PC-9 (cell line): ENCODE results near the gene OR10J1. TPM values are rescaled to one million over a fixed set of nuclear protein-coding genes. Genes with fewer than 3 reads are reported as not detected.
A peak's percentile ranks its signal among the peaks of the same experiment; 100 is the strongest.

Experiments
- BruUV-seq: library from RNA; stranded (reverse); fragments of 400-500 nt; replicated peaks from 2 replicates; lab custom pipeline; 2021; lab: Mats Ljungman, UMichigan
- CTCF ChIA-PET: fragments of 300-600 bp; sonication (Branson Sonifier 250); formaldehyde crosslinking; loops from one replicate; lab custom pipeline; 2022; ENCODE audit warnings: antibody characterized with exemption; lab: Charles Lee
- POLR2A ChIA-PET: fragments of 300-600 bp; sonication (Branson Sonifier 250); formaldehyde crosslinking; loops from one replicate; lab custom pipeline; 2022; ENCODE audit warnings: antibody characterized with exemption; ENCODE audit not compliant: unreplicated experiment; lab: Charles Lee
- DNase-seq, 2 experiments: peaks; one replicate each; pipeline versions ENCODE4 v3.0.0 to v3.0.0-alpha.2; 2015 to 2022; ENCODE audit warnings: mixed read lengths in 1 of 2
- H2AFZ ChIP-seq: fragments of 200-600 bp; sonication (generic); 2 replicates; pipeline ENCODE4 v1.8.1; 2017; ENCODE audit warnings: antibody characterized with exemption
- H3F3A ChIP-seq: fragments of 200-600 bp; sonication (generic); 2 replicates; pipeline ENCODE4 v1.8.1; 2017; ENCODE audit warnings: antibody characterized with exemption, mild to moderate bottlenecking, low read depth; ENCODE audit not compliant: insufficient read depth
- H3K27ac ChIP-seq: fragments of 200-600 bp; sonication (generic); 2 replicates; pipeline ENCODE4 v1.6.1; 2016; ENCODE audit warnings: mixed run types
- H3K27me3 ChIP-seq: fragments of 200-600 bp; sonication (generic); 2 replicates; pipeline ENCODE4 v1.6.1; 2016; ENCODE audit warnings: low read depth, mixed run types; ENCODE audit not compliant: insufficient read depth
- H3K36me3 ChIP-seq: fragments of 200-600 bp; sonication (generic); 2 replicates; pipeline ENCODE4 v1.6.1; 2016; ENCODE audit warnings: low read depth, mixed run types
- H3K4me1 ChIP-seq: fragments of 200-600 bp; sonication (generic); replicated peaks from 2 replicates; pipeline ENCODE4 v1.6.1; 2016; ENCODE audit warnings: mixed run types; ENCODE audit not compliant: insufficient read depth
- H3K4me2 ChIP-seq: fragments of 200-600 bp; sonication (generic); 2 replicates; pipeline ENCODE4 v1.6.1; 2017; ENCODE audit warnings: mixed run types
- H3K4me3 ChIP-seq: fragments of 200-600 bp; sonication (generic); 2 replicates; pipeline ENCODE4 v1.6.1; 2016; ENCODE audit warnings: mixed run types
- H3K79me2 ChIP-seq: fragments of 200-600 bp; sonication (generic); 2 replicates; pipeline ENCODE4 v1.6.1; 2017; ENCODE audit warnings: low read depth, mixed run types
- H3K9me2 ChIP-seq: fragments of 200-600 bp; sonication (generic); 2 replicates; pipeline ENCODE4 v1.8.1; 2017; ENCODE audit warnings: mild to moderate bottlenecking; ENCODE audit not compliant: insufficient read depth
- H3K9me3 ChIP-seq: fragments of 200-600 bp; sonication (generic); 2 replicates; pipeline ENCODE4 v1.8.1; 2016; ENCODE audit warnings: low read depth; ENCODE audit not compliant: insufficient read depth
- H4K20me1 ChIP-seq: fragments of 200-600 bp; sonication (generic); 2 replicates; pipeline ENCODE4 v1.8.1; 2017; ENCODE audit not compliant: insufficient read depth
- EZH2 ChIP-seq: fragments of 200-600 bp; sonication (generic); IDR thresholded peaks from 2 replicates; pipeline ENCODE4 v1.8.0; 2017; ENCODE audit warnings: antibody characterized with exemption, low read depth
- intact Hi-C: fragments of 100-400 bp; cut with micrococcal nuclease; formaldehyde crosslinking; loops from one replicate; pipeline ENCODE4 v1.10.0; 2022; ENCODE audit not compliant: unreplicated experiment
- total RNA-seq: library from RNA; stranded (reverse); gene quantifications from 2 replicates; pipeline ENCODE4 v1.2.3, GENCODE V29; 2021
- TF ChIP-seq, protein P1 (sequence below): fragments of 200-600 bp; sonication (generic); conservative IDR thresholded peaks from 2 replicates; pipeline ENCODE4 v1.6.1; 2017; ENCODE audit warnings: mixed run types, antibody characterized with exemption, mild to moderate bottlenecking, moderate library complexity

Gene OR10J1
- total RNA-seq, 1 experiment from 2014 or later: not detected

DNA sequence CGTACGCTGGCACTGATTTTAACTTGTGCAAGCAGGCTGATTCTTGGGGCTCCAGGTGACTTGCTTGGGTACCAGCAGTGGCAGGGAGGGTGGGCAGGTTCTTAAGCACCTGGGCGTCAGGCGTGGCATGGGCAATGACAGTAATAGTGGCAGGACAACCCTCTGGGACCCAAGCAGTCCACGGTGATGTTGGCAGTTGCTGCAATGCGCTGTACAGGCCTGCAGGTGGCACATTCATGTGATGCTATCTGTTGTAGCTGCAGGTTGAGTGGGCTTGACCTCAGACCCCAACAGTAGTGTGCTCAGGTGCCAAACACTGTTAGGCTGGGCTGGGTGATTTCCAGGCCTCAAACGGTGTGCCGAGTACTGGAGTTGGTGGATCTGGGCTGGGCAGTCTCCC, 17.7 kb upstream of the OR10J1 start:
- no TSS peak for BruUV-seq
- ChIA-PET CTCF (no interaction called here), POLR2A (no interaction called here)
- Histone ChIP-seq H3K9me3 (0 out of 2 replicates have a peak, but pooled peaks cover 4% of the 10 kb centered on the region), H3F3A (no peaks in the 10 kb centered on the region), H3K4me1 (no peaks in the 10 kb centered on the region), H3K79me2 (no peaks in the 10 kb centered on the region), H3K4me3 (no peak overlapping the region), H4K20me1 (no peaks in the 10 kb centered on the region), H3K9me2 (no peaks in the 10 kb centered on the region), H3K4me2 (no peak overlapping the region), H2AFZ (no peak overlapping the region), H3K27me3 (no peaks in the 10 kb centered on the region), H3K36me3 (no peaks in the 10 kb centered on the region), H3K27ac (no peak overlapping the region)
- TF ChIP-seq, protein P1, sequence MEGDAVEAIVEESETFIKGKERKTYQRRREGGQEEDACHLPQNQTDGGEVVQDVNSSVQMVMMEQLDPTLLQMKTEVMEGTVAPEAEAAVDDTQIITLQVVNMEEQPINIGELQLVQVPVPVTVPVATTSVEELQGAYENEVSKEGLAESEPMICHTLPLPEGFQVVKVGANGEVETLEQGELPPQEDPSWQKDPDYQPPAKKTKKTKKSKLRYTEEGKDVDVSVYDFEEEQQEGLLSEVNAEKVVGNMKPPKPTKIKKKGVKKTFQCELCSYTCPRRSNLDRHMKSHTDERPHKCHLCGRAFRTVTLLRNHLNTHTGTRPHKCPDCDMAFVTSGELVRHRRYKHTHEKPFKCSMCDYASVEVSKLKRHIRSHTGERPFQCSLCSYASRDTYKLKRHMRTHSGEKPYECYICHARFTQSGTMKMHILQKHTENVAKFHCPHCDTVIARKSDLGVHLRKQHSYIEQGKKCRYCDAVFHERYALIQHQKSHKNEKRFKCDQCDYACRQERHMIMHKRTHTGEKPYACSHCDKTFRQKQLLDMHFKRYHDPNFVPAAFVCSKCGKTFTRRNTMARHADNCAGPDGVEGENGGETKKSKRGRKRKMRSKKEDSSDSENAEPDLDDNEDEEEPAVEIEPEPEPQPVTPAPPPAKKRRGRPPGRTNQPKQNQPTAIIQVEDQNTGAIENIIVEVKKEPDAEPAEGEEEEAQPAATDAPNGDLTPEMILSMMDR: peak; percentile 38; the same call in 1 of the 2 replicates
- no peak for TF ChIP-seq EZH2
- intact Hi-C loops: no loop called here
- no peak for DNase-seq

- H3K36me3 ChIP-seq: no peaks in the 10 kb centered on the region
- ChIA-PET POLR2A (no interaction called here), CTCF (no interaction called here)
- no TSS peak for BruUV-seq
- H4K20me1 ChIP-seq: no peaks in the 10 kb centered on the region
- H3K4me1 ChIP-seq: no peaks in the 10 kb centered on the region
- no peak overlapping the region for H3K4me3 ChIP-seq
- TF ChIP-seq, protein P1: no peak
- TF ChIP-seq EZH2: no peak
- no peak for DNase-seq
- H3K79me2 ChIP-seq: no peaks in the 10 kb centered on the region
- H3K9me2 ChIP-seq: no peaks in the 10 kb centered on the region
- no peak overlapping the region for H3K4me2 ChIP-seq
- intact Hi-C loops: no loop called here
- no peak overlapping the region for H3K27ac ChIP-seq
- H3F3A ChIP-seq: no peaks in the 10 kb centered on the region
- no peaks in the 10 kb centered on the region for H3K9me3 ChIP-seq
- peaks cover 21% of the 10 kb centered on the region for H3K27me3 ChIP-seq
- no peak overlapping the region for H2AFZ ChIP-seq
Observed at GRCh38 chr1:159428536-159428935, 11.0 kb upstream of the OR10J1 start.

DNA sequence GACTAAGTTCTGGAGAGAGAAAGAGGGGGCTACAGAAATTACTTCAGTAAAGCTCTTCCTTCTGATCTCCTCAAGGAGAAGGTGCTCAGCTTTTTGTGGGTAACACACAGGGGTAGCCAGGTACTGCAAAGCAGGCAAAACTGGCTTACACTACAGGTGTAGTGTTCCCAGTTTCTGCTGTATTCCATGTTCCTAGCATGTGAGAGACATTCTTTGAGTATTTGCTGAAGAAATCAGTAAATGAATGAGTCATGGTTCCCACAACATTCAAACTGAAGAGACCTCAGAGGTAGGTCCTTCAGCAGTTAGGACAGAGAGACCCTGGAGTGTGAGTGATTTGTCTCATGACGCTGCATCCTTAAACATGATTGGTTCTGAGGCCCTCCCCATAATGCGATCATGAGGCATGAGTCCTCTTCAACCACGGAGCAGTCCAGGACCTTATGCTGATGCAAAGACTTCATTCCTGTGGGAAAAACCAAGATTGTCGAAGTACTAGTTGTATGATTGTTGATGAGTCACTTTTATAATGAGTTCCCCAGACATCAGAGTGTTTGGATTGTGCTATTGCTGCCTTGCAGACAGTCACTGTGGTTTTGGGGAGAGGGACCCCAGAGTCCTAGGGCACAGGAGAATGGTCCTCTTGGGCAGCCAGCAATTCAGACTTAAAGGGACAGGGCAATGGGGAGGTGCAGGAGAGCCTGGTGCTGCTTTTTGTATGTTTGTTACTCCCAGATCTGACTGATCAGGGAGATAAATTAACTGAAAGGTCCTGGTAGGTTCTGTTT, 10.3 kb upstream of the OR10J1 start:
- Histone ChIP-seq H3K4me1 (no peaks in the 10 kb centered on the region), H3K4me2 (no peak overlapping the region), H3K9me3 (no peaks in the 10 kb centered on the region), H3K27me3 (peaks cover 21% of the 10 kb centered on the region), H3K27ac (no peak overlapping the region), H3K79me2 (no peaks in the 10 kb centered on the region), H4K20me1 (no peaks in the 10 kb centered on the region), H2AFZ (no peak overlapping the region), H3K9me2 (no peaks in the 10 kb centered on the region), H3K36me3 (no peaks in the 10 kb centered on the region), H3F3A (no peaks in the 10 kb centered on the region), H3K4me3 (no peak overlapping the region)
- no peak for DNase-seq
- ChIA-PET CTCF (no interaction called here), POLR2A (no interaction called here)
- TF ChIP-seq, protein P1: no peak
- no peak for TF ChIP-seq EZH2
- no TSS peak for BruUV-seq
- intact Hi-C loops: no loop called here
